Loucy (cell line): ENCODE data around the gene USP7.

ENCODE experiments used
- H2AFZ ChIP-seq: fragments of 200-600 bp; sonication (generic); 2 replicates; pipeline ENCODE4 v1.6.0; 2016; ENCODE audit warnings: antibody characterized with exemption, mild to moderate bottlenecking, low read length, moderate library complexity
- H3F3A ChIP-seq: fragments of 200-600 bp; 2 replicates; pipeline ENCODE4 v1.6.0; 2016; ENCODE audit warnings: antibody characterized with exemption, low read depth, mild to moderate bottlenecking
- H3K27me3 ChIP-seq: fragments of 200-600 bp; sonication (generic); 2 replicates; pipeline ENCODE4 v1.6.1; 2014; ENCODE audit warnings: low read length, mild to moderate bottlenecking; ENCODE audit not compliant: insufficient read depth, poor library complexity, severe bottlenecking
- H3K36me3 ChIP-seq: fragments of 200-600 bp; sonication (generic); 2 replicates; pipeline ENCODE4 v1.6.1; 2016; ENCODE audit warnings: low read length; ENCODE audit not compliant: insufficient read depth
- H3K4me1 ChIP-seq: fragments of 200-600 bp; sonication (generic); 2 replicates; pipeline ENCODE4 v1.5.1; 2014; ENCODE audit warnings: low read length, mild to moderate bottlenecking; ENCODE audit not compliant: insufficient read depth, poor library complexity, severe bottlenecking
- H3K4me2 ChIP-seq: fragments of 200-600 bp; sonication (generic); 2 replicates; pipeline ENCODE4 v1.6.0; 2014; ENCODE audit warnings: antibody characterized with exemption, low read length, low read depth, mild to moderate bottlenecking; ENCODE audit not compliant: poor library complexity, severe bottlenecking
- H3K4me3 ChIP-seq: fragments of 200-600 bp; sonication (generic); 2 replicates; pipeline ENCODE4 v1.5.1; 2014; ENCODE audit warnings: low read length, mild to moderate bottlenecking, mixed read lengths; ENCODE audit not compliant: poor library complexity, severe bottlenecking
- H3K79me2 ChIP-seq: fragments of 200-600 bp; sonication (generic); 2 replicates; pipeline ENCODE4 v1.6.1; 2014; ENCODE audit warnings: low read length; ENCODE audit not compliant: insufficient read depth
- H3K9ac ChIP-seq: fragments of 200-600 bp; sonication (generic); 2 replicates; pipeline ENCODE4 v1.6.0; 2014; ENCODE audit warnings: mild to moderate bottlenecking, low read depth, low read length, moderate library complexity; ENCODE audit not compliant: poor library complexity, severe bottlenecking
- H3K9me2 ChIP-seq: fragments of 200-600 bp; sonication (generic); replicated peaks from 2 replicates; pipeline ENCODE4 v1.6.1; 2016; ENCODE audit warnings: low read depth, low read length, mixed read lengths
- H3K9me3 ChIP-seq: fragments of 200-600 bp; sonication (generic); 2 replicates; pipeline ENCODE4 v1.6.1; 2014; ENCODE audit warnings: mild to moderate bottlenecking, antibody characterized with exemption, low read length, low read depth; ENCODE audit not compliant: insufficient read depth
- H4K20me1 ChIP-seq: fragments of 200-600 bp; sonication (generic); 2 replicates; pipeline ENCODE4 v1.6.0; 2014; ENCODE audit warnings: antibody characterized with exemption, low read length, mild to moderate bottlenecking; ENCODE audit not compliant: insufficient read depth, poor library complexity, severe bottlenecking
- EZH2phosphoT487 ChIP-seq: fragments of 200-600 bp; IDR thresholded peaks from 2 replicates; pipeline ENCODE4 v1.6.1; 2018; ENCODE audit warnings: antibody characterized with exemption, mild to moderate bottlenecking, moderate library complexity, borderline replicate concordance
- TF ChIP-seq, protein P1 (sequence below): fragments of 200-600 bp; sonication (generic); conservative IDR thresholded peaks from 2 replicates; pipeline ENCODE4 v1.5.1; 2014; ENCODE audit warnings: mild to moderate bottlenecking, antibody characterized with exemption, low read length

USP7 gene

DNA sequence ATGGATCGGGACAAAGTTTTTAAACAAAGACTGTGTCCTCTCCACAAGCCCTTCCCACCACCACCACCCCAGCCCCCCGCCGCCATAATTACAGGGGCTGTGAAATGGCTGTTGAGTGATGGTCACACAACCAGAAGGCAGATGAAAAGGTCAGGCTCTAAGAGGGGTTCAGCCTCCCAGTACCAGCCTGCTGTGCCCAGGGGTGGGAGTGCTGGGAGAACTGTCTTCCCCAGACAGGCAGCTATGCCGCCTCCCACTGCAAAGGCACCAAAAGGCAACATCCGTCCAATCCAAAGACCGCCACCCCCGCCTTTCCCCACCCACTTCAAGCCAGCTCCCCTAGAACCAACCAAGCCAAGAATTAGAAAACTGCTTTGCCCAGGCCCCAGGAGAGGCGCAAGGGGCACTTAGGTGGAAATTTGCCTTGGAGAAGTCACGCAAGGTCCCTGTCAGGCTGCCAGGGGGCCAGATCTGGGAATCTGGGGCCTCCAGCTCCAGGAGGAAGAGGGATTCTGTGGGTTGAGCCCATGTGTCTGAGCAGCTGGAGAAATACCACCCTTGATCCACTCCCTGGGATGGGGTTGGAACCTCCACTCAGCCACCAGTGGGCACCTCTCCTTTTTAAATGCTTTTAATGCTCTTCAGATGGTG lies 109.3 kb downstream of the USP7 start:
- Histone ChIP-seq H3K9me3 (no peaks in the 10 kb centered on the region), H3K4me3 (no peak overlapping the region), H3K4me1 (no peaks in the 10 kb centered on the region), H4K20me1 (no peaks in the 10 kb centered on the region), H3K27me3 (no peaks in the 10 kb centered on the region), H3K79me2 (peaks cover 8% of the 10 kb centered on the region; the same call in 1 of the 2 replicates), H3K9ac (no peak overlapping the region), H3F3A (no peaks in the 10 kb centered on the region), H2AFZ (no peak overlapping the region), H3K4me2 (no peak overlapping the region), H3K9me2 (no peaks in the 10 kb centered on the region), H3K36me3 (peaks cover 64% of the 10 kb centered on the region; the same call in 1 of the 2 replicates)
- TF ChIP-seq, protein P1, sequence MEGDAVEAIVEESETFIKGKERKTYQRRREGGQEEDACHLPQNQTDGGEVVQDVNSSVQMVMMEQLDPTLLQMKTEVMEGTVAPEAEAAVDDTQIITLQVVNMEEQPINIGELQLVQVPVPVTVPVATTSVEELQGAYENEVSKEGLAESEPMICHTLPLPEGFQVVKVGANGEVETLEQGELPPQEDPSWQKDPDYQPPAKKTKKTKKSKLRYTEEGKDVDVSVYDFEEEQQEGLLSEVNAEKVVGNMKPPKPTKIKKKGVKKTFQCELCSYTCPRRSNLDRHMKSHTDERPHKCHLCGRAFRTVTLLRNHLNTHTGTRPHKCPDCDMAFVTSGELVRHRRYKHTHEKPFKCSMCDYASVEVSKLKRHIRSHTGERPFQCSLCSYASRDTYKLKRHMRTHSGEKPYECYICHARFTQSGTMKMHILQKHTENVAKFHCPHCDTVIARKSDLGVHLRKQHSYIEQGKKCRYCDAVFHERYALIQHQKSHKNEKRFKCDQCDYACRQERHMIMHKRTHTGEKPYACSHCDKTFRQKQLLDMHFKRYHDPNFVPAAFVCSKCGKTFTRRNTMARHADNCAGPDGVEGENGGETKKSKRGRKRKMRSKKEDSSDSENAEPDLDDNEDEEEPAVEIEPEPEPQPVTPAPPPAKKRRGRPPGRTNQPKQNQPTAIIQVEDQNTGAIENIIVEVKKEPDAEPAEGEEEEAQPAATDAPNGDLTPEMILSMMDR = no peak

DNA sequence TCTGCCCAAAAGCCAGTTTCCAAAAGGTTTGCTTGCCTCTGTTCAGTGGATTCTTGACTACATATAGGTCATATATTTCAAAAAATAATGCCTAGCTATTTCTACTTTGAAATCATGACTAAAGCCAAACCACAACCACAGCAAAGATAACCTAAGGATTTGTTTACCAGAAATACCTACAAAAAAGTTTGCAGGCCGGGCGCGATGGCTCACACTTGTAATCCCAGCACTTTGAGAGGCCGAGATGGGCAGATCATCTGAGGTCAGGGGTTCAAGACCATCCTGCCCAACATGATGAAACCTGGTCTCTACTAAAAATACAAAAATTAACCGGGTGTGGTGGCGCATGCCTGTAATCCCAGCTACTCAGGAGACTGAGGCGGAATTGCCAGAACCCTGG lies 110.1 kb downstream of the USP7 start:
- Histone ChIP-seq H3K79me2 (peaks cover 8% of the 10 kb centered on the region; the same call in 1 of the 2 replicates), H3K9me3 (no peaks in the 10 kb centered on the region), H2AFZ (no peak overlapping the region), H4K20me1 (no peaks in the 10 kb centered on the region), H3K4me2 (no peak overlapping the region), H3F3A (no peaks in the 10 kb centered on the region), H3K9me2 (no peaks in the 10 kb centered on the region), H3K27me3 (no peaks in the 10 kb centered on the region), H3K4me1 (no peaks in the 10 kb centered on the region), H3K4me3 (no peak overlapping the region), H3K9ac (no peak overlapping the region), H3K36me3 (peaks cover 68% of the 10 kb centered on the region; the same call in 1 of the 2 replicates)
- TF ChIP-seq, protein P1 = no peak
- no peak for TF ChIP-seq EZH2phosphoT487

DNA sequence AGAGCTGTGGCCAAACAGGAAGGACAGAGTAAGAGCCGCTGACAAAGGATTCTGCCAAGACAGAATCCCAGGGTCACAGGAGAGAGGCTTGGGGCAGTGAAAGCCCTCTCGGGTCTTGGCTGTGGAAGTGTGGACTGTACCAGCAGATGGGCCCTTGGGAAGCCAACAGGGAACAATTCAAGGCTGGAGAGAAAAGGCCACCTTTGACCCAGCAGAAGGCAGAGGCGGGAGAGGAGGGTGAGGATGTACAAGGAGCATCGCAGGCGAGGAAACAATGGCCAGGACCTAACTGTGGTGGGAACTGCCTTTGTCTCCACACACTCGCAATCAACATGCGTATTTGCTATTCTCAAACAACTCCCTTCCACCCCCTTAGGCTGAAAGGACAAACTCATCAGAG lies 110.6 kb downstream of the USP7 start:
- Histone ChIP-seq H3K36me3 (peaks cover 63% of the 10 kb centered on the region; the same call in 1 of the 2 replicates), H3F3A (no peaks in the 10 kb centered on the region), H3K4me3 (no peak overlapping the region), H3K79me2 (peaks cover 3% of the 10 kb centered on the region; the same call in 1 of the 2 replicates), H3K4me2 (no peak overlapping the region), H3K9me2 (no peaks in the 10 kb centered on the region), H3K9me3 (no peaks in the 10 kb centered on the region), H3K27me3 (no peaks in the 10 kb centered on the region), H3K4me1 (no peaks in the 10 kb centered on the region), H2AFZ (no peak overlapping the region), H4K20me1 (no peaks in the 10 kb centered on the region), H3K9ac (no peak overlapping the region)
- TF ChIP-seq, protein P1 = no peak
- TF ChIP-seq EZH2phosphoT487 = no peak
